Measurements from ENCODE around the gene FGF14. TPM values are rescaled to one million over a fixed set of nuclear protein-coding genes. Genes with fewer than 3 reads are reported as not detected.

Gene FGF14
- total RNA-seq, 4 donors from 2014 or later = 0.36 to 1.9 (median 0.45) TPM

DNA sequence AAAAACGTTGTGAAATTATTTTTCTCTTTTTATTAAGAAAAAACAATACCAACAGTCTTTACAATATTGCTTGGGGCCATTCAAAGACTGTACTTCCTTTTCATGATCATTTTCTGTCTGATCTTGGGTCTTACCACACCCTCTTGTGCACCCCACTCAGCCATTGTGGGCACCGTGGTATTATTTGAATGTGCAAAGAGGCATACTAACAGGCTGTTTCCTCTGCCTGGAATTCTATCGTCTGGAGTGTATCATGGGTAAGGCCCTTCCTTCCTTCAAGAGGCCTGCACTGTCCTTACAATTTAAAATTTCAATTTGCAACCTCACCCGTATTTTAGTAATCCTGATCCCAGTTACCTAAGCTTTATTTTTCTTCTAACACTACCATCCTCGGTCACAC is 76.5 kb downstream of the FGF14 start:
- WGBS, 2 donors = 48 to 59% methylated on average over 5 of the region's 5 CpGs
- no peak overlapping the region for H3K4me3 ChIP-seq (ENCODE audit: low read depth, poor library complexity, severe bottlenecking)
- intact Hi-C loops (cut with DNase I; ENCODE audit: low total_unique reads) = no loop called here
- no peak for TF ChIP-seq POLR2A (IDR thresholded peaks at IDR 0.05)
- no peak for DNase-seq (ENCODE audit: low spot score in 2 of 2)

- no peak for TF ChIP-seq POLR2A (IDR thresholded peaks at IDR 0.05)
- TF ChIP-seq, protein P1, sequence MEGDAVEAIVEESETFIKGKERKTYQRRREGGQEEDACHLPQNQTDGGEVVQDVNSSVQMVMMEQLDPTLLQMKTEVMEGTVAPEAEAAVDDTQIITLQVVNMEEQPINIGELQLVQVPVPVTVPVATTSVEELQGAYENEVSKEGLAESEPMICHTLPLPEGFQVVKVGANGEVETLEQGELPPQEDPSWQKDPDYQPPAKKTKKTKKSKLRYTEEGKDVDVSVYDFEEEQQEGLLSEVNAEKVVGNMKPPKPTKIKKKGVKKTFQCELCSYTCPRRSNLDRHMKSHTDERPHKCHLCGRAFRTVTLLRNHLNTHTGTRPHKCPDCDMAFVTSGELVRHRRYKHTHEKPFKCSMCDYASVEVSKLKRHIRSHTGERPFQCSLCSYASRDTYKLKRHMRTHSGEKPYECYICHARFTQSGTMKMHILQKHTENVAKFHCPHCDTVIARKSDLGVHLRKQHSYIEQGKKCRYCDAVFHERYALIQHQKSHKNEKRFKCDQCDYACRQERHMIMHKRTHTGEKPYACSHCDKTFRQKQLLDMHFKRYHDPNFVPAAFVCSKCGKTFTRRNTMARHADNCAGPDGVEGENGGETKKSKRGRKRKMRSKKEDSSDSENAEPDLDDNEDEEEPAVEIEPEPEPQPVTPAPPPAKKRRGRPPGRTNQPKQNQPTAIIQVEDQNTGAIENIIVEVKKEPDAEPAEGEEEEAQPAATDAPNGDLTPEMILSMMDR (IDR thresholded peaks at IDR 0.05) = no peak
- no peak overlapping the region for H3K4me3 ChIP-seq (ENCODE audit: low read depth, poor library complexity, severe bottlenecking)
- intact Hi-C loops (cut with DNase I; ENCODE audit: low total_unique reads) = no loop called here
- WGBS, 2 donors = 80 to 86% methylated on average over 1 of the region's 1 CpG
- DNase-seq (ENCODE audit: low spot score in 2 of 2) = no peak
These were observed 78.3 kb downstream of the FGF14 start for GRCh38 chr13:102323505-102323904.

DNA sequence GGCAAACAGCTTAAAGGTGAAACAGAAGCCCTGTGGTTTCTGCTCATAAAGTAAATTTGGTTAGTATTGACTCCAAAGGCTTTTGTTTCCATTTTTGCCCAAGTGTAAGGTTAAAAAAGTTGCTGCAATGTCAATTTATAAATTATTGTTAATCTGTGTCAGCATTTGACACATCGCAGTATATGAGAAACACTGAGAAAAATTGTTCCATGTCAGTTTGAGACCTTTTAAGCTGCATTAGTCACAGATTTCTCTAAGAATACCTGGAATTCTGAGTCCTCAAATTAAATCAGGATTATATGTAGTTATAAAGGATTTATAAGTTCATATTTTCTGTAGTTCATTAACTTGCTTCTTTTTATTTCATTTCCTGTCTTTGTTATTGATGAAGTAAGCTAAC is 78.8 kb downstream of the FGF14 start:
- no peak for DNase-seq (ENCODE audit: low spot score in 2 of 2)
- H3K4me3 ChIP-seq (ENCODE audit: low read depth, poor library complexity, severe bottlenecking) = no peak overlapping the region
- 90 to 97% methylated on average over 1 of the region's 1 CpG for WGBS, 2 donors
- intact Hi-C loops (cut with DNase I; ENCODE audit: low total_unique reads) = no loop called here
- TF ChIP-seq POLR2A (IDR thresholded peaks at IDR 0.05) = no peak
- TF ChIP-seq, protein P1 (IDR thresholded peaks at IDR 0.05) = no peak

DNA sequence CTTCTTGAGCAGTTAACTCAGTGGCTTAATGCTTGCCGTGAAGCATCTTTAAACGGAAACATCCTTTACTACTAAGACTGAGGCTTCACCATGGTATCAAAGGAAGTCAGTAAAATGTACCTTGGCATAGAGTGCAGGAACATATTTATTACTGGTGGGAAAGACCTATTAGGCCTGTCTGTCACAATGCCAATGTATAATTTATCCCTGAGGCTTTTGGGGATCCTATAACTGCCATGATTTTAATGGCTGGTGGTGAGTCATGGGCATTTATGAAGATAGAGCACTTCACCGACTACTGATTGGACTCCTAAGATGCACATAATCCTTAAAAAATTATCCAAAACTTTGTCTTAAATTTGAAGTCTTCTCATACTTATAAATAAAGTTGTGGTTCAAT is 79.6 kb downstream of the FGF14 start:
- H3K4me3 ChIP-seq (ENCODE audit: low read depth, poor library complexity, severe bottlenecking) = no peak overlapping the region
- intact Hi-C loops (cut with DNase I; ENCODE audit: low total_unique reads) = no loop called here
- no peak for DNase-seq (ENCODE audit: low spot score in 2 of 2)
- no peak for TF ChIP-seq POLR2A (IDR thresholded peaks at IDR 0.05)
- TF ChIP-seq, protein P1 (IDR thresholded peaks at IDR 0.05) = no peak
- 51 to 56% methylated on average over 3 of the region's 3 CpGs for WGBS, 2 donors

GRCh38 chr13:102318233-102318632 is 83.6 kb downstream of the FGF14 start:
- WGBS, 2 donors = 79 to 81% methylated on average over 5 of the region's 5 CpGs
- no peak overlapping the region for H3K4me3 ChIP-seq (ENCODE audit: low read depth, poor library complexity, severe bottlenecking)
- TF ChIP-seq, protein P1 (IDR thresholded peaks at IDR 0.05) = no peak
- TF ChIP-seq POLR2A (IDR thresholded peaks at IDR 0.05) = no peak
- DNase-seq (ENCODE audit: low spot score in 2 of 2) = no peak
- intact Hi-C loops (cut with DNase I; ENCODE audit: low total_unique reads) = no loop called here

DNA sequence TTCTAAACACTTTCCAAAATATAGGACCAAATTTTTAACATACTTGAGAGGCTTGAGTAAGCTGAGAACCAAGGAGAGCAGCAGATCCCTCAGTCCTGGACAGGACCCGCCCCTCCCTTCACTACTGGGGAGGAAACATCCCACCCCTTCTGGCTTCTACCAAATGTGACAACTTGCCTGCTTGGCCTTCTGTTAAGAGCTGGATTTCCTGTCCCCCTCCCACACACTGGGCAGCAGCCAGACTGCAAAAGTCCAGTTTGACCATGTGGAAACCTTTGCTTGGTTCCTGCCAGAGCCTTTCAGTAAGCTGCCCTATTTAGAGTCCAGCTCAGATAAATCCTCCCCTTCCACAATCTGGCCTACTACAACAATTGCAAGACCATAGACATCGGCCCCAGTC is 84.3 kb downstream of the FGF14 start:
- no peak for TF ChIP-seq POLR2A (IDR thresholded peaks at IDR 0.05)
- TF ChIP-seq, protein P1 (IDR thresholded peaks at IDR 0.05) = no peak
- peak; percentile 46 to 80 for DNase-seq (ENCODE audit: low spot score in 2 of 2)
- no peak overlapping the region for H3K4me3 ChIP-seq (ENCODE audit: low read depth, poor library complexity, severe bottlenecking)
- WGBS, 2 donors = 45 to 60% methylated on average over 2 of the region's 2 CpGs
- intact Hi-C loops (cut with DNase I; ENCODE audit: low total_unique reads) = no loop called here

All from lower leg skin (tissue), 4 donors.